GM21786 (cell line): ENCODE measurements around the gene CD80.
"Not testable (repeated sequence)": the region's sequence is repeated elsewhere in the genome, so short reads cannot be mapped to it uniquely, and the experiment has no call there.

Experiments
- ATAC-seq: cut with Tn5 transposase; IDR thresholded peaks from one replicate; pipeline ENCODE4 v1.9.1; 2021; ENCODE audit not compliant: unreplicated experiment

CD80 gene

DNA sequence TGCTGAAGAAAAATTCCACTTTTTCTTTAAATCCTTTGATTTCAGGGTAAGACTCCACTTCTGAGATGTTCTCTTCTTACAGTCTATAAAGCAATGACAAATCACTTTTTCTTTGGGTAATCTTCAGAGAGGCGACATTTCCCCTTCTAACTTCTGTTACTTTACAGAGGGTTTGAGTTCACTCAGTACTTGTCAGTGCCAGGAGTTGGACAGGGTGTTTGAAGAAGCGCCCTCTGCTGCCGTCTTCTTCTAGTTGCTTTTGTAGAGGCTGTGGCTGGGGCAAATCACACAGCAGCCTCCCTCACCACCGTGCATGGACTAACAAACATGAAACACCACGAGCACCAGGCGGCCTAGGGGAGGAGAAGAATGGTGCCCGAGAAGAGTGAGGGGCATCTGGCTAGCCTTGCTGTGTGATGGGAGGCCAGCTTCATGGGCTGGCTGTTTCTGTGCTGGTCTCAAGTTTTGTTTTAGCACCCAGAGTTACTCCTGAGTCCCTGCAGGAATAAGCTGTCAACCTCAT, at the start of gene CD80:
Gene CD80, minus strand, starts transcription at position 174 of the 523 bp plus-strand sequence. CDS start 1,886 bp downstream, outside the sequence.
- ATAC-seq: peak; percentile 43

- no peak for ATAC-seq
Measured at GRCh38 chr3:119608405-119609000, 49.1 kb upstream of the CD80 start.

GRCh38 chr3:119604878-119605277, 45.5 kb upstream of the CD80 start:
- ATAC-seq: no peak

DNA sequence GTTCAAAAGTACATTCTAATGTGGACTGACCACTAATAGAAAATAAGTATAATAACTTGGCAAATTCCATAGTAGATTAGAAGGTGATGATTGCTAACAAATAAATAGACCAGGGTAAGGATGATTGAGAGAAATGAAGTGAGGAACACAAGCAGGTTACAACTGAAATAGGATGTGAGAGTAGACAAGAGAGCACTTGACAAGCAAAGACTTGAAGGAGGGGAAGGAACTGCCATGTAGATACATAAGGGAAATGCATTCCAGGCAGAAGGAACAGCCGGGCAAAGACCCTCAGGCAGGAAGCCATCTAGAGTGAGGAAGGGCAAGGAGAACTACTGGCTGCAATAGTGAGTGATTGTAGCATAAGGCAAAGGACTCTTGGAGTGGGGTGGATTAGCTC, 43.3 kb upstream of the CD80 start:
- no peak for ATAC-seq

DNA sequence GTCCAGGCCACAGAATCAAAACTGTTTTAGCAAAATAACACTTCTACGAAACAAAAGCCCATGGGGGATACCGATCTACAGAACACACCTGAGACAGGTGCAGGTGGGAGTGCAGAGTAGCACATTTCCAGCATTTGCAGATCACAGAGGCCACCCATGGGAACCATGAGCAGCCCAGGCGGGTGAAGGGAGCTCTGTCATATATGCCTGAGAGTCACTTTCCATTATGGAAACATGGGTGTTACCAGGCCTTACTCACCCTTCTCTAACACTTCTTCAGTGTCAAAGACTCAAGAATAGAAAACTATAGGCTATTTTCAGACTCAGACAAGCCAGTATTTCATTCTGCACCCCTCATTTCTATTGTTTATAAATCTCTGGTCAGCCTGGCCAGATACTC, 41.7 kb upstream of the CD80 start:
- ATAC-seq: peak; percentile 13

DNA sequence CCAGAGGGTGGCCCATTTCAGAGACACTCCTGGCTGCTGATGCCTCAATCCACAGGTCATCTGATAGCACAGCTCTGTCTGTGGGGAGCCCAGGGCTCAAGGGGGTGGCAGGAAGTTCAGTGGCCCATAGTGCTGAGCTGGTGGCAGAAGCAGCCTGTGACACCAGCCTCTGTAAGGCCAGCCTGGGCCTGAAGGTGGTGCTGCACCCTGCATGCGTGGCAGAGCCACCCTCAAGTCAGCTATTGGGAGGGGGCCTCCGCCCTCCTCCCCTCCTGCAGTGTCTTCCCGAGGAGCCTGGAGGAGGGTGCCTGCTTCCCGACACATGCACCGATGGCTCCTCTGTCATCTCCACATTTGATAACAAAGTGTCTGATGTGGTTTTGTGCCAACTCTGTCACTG, 41.3 kb upstream of the CD80 start:
- peak; percentile 67 for ATAC-seq

GRCh38 chr3:119599558-119600174, 40.3 kb upstream of the CD80 start:
- no peak for ATAC-seq

DNA sequence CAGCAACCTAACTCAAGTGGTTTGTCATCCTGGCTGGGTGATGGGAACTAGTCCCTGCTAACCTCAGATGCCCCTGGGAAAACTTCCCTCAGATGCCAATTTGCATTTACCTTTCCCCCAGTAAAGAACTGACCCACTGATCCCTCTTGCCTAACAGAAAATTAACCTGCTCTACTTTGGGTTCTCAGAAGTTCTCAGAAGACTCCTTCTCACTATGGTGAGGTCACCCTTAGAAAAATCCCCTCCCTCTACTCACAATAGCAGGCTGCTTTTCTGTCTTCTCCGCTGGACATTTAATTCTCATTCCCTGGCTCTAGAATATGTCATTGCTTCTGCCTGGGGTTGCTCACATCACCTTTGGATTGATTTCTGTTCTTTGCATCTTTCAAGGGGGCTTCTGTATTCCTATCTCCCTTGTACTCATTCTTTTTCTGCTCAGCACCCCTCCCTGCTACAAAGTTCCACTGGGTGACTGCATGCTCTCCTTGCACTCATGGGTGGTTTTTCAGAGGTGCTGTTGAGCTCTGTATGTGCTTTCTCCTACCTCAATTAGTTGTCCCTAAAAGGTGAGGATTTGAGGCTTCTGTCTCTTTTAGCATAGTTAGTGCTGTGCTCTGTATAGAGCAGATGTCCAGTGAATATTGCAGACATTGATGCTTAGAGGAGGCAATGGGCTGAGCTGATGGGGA, 39.1 kb upstream of the CD80 start:
- peak; percentile 42 for ATAC-seq

DNA sequence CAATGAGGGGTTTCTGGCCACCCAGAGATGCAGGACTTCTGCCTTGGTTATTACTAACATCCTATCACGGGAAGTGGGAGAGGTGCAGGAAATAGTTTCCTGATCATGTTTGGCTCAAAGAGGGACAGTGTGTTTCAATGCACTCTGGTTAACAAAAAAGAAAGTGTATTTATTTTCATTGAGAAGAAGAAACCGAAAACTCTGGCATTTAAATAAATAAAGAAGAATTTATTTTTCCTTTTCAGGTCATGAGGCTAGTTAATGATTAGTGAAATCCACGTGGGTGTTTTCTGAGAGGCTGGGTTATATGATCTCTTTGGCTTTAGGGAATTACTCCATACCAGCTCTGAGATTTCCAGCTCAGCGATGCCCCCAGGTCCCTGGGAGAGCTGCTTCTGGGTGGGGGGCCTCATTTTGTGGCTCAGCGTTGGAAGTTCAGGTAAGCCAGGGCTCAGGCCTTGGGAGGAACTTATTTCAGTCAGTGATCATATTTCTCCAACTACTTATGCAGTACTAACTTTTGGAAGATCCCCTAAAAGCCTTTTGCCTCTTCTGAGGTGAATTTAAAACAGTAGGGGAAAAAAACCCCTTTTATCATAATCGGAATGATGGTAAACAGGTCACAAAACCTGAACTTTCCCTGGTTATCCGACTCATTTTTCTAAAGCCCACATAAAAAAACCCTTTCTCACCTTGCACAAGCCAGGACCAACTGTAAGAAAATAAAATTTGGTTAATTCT, 38.3 kb upstream of the CD80 start, which contains the start of gene PLA1A:
Gene PLA1A, plus strand, starts transcription at position 338 of the 741 bp plus-strand sequence. Its CDS starts 29 bp downstream, at position 367.
- ATAC-seq: no peak

DNA sequence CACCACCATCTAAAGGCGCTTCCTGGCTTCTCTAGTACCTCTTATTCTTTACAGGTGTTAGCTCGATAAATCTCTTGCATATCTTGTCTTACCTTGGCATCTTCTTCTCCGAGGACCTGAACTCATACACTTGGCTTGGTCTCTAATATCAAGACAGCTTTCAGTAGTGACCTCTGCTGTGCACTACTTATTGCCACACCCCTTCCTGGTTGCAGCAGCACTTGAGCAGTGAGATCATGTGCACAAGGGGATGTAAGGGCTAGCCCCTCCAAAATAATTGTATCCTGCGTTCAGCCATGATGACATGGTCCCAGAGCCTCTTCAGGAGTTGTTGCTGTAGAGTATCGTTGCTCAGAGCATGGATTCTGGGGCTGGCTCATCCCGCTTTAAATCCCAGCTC, 37.0 kb upstream of the CD80 start:
- no peak for ATAC-seq

DNA sequence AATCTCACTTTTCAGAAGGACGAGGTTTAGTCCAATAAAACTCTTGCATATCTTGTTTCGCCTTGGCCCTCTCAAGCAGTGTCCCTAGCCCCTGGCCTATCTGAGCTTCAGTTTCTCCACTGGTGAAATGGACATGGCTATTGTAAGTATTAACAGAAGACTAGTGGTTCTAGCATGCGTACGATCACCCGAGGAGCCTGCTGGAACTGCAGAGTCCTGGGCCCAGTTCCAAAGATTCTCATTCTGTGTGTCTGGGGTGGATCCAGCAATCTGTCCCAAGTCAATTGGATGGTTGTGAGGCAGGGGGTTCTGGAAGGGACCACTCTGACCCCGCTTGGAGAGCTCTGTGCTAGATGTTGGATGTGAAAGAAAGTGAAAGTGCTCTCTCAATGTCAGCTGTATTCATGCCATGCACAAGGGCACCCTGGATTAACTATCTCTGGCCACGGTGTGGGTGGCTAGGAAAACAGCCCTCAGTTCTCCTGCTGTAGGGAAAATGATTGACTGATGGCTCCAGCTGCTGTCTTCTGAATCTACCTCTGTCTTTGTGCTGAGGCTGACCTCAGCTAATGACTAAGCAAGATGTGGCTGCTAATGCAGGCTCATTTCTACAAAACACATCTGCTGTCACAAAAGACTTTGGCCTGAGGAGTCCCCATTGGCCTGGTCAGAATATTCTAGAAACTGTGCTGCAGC, 36.4 kb upstream of the CD80 start:
- peak; percentile 28 for ATAC-seq

DNA sequence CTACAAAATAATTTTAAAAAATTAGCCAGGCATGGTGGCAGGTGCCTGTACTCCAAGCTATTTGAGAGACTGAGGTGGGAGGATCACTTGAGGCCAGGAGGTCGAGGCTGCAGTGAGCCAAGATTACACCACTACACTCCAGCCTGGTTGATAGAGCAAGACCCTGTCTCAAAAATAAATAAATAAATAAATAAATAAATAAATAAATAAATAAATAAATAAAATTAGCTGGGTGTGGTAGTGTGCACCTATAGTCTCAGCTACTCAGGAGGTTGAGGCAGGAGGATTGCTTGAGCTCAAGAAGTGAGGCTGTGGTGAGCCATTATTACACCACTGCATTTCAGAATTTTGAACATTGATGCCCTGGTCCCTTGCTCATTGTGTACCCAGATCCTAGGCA, 35.5 kb upstream of the CD80 start:
- ATAC-seq: not testable (repeated sequence)

GRCh38 chr3:119594066-119594465, 34.7 kb upstream of the CD80 start:
- no peak for ATAC-seq

DNA sequence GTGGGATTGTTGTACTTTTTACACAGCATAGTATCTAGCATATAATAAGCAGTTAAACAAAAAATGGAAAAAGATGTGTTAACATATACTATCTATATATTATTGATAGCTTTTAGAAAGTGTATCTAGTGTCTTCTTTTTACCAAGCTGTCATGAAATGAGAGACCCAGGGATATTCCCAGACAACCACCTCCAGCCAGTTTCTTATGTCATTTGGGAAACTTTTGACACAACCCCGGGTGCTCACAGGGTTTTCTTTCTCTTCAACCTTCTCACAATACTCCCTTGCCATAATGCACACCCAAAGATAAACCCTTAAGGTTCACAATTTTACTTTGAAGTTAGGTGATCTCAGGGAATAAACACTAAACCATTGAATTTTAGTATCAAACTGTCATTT, 33.4 kb upstream of the CD80 start:
- ATAC-seq: no peak

DNA sequence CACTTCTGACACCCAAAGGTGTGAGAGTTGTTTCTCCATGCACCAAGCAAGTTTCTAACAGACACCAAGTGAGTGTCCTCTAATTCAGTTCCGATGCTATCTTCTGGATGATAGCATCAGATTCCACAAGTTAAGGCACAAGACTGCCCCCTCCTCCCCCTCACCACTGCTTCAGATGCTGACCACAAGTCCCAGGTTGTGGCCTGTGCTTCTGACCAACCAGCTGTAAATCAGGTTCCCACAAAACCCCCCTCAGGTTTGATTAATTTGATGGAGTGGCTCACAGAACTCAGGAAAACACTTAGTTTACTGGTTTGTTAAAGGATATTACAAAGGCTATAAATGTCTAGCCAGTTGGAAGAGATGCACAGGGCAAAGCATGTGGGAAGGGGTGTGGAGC, 31.3 kb upstream of the CD80 start:
- ATAC-seq: no peak

GRCh38 chr3:119589102-119589773, 29.8 kb upstream of the CD80 start:
- ATAC-seq: no peak

- peak; percentile 56 for ATAC-seq
Measured at GRCh38 chr3:119588112-119588511, 28.7 kb upstream of the CD80 start.

DNA sequence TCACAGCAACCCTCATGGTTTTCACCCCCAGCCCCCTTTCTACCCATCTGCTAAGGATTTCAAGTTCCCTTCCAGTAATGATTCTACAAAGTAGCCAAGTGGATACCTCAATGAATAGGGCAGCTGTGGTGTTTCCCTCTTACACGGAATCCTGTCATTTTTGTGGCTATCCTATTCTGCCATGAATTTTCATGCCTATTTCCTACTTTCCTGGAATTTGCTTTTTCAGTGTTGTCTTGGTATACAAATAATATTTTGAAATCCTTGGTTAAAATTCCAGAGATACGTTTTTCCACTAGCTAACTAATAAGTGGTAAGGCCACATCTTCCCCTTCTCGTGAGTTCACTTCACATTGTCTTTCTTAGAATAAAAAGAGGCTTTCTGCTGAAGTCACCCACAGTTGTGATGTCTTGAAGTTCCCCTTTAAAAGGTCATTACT, 27.3 kb upstream of the CD80 start:
- no peak for ATAC-seq

DNA sequence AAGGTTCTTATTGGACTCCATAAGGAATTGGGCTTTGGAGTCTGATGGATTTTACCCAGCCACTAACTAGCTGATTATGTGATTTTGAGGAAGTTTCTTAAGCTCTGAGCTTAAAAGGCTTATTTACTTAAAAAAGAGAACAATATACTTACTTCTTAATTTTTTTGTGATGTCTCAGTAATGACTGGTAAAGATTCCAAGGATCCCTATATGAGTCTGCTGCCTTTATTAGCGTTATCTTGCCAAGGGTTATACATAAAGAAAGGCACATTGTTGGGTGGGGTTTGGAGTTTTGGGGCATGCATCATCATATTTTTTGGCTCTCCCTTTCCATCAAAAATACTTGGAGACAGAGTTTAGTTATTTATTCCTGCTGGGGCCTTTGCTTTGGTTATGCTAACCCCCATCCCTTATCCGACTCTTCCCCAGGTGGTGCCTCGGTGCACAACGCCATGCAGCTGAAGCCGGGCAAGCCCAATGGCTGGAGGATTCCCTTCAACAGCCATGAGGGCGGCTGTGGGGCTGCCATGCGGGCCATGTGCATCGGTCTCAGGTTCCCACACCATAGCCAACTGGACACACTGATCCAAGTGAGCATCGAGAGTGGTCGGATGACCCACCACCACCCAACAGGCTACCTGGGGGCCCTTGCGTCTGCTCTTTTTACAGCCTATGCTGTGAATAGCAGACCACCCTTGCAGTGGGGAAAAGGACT, 26.6 kb upstream of the CD80 start:
- no peak for ATAC-seq
